ENCODE data around the gene TIFAB.

The TIFAB gene

GRCh38 chr5:135446206-135446605, 5.9 kb downstream of the TIFAB start:
- POLR2A ChIA-PET = no interaction called here
- CTCF ChIA-PET = interaction anchor here (1.0 to 7.5 kb wide), 7 partner anchors 8 to 120 kb away, joined by 3 to 75 read pairs (median 6); no protein-coding TSS in a partner anchor
- TF ChIP-seq CTCF (IDR thresholded peaks at IDR 0.05; ENCODE audit: control extremely low read depth, extremely low read depth, low read depth, missing control alignments) = no peak
- no peak for DNase-seq (ENCODE audit: extremely low spot score)

- TF ChIP-seq CTCF (IDR thresholded peaks at IDR 0.05; ENCODE audit: control extremely low read depth, extremely low read depth, low read depth, missing control alignments) = no peak
- POLR2A ChIA-PET = no interaction called here
These were observed 6.7 kb downstream of the TIFAB start for GRCh38 chr5:135445306-135445985.

GRCh38 chr5:135444881-135445280, 7.3 kb downstream of the TIFAB start:
- no peak for TF ChIP-seq CTCF (IDR thresholded peaks at IDR 0.05; ENCODE audit: control extremely low read depth, extremely low read depth, low read depth, missing control alignments)
- CTCF ChIA-PET = interaction anchor here (1.6 to 7.5 kb wide), 4 partner anchors 13 to 20 kb away, joined by 4 to 75 read pairs (median 23); no protein-coding TSS in a partner anchor
- no peak for DNase-seq (ENCODE audit: extremely low spot score)
- POLR2A ChIA-PET = no interaction called here

More at GRCh38 chr5:135445306-135445985, 6.7 kb downstream of the TIFAB start:
- no peak for DNase-seq (ENCODE audit: extremely low spot score)
- CTCF ChIA-PET = interaction anchor here (1.6 to 7.5 kb wide), 4 partner anchors 12 to 20 kb away, joined by 4 to 75 read pairs (median 24); no protein-coding TSS in a partner anchor

GRCh38 chr5:135444360-135444759, 7.8 kb downstream of the TIFAB start:
- DNase-seq (ENCODE audit: extremely low spot score) = no peak
- POLR2A ChIA-PET = no interaction called here
- no peak for TF ChIP-seq CTCF (IDR thresholded peaks at IDR 0.05; ENCODE audit: control extremely low read depth, extremely low read depth, low read depth, missing control alignments)
- CTCF ChIA-PET = interaction anchor here (1.6 to 7.5 kb wide), 3 partner anchors 13 to 21 kb away, joined by 4 to 75 read pairs (median 5); no protein-coding TSS in a partner anchor

GRCh38 chr5:135443161-135443960, 8.8 kb downstream of the TIFAB start:
- DNase-seq (ENCODE audit: extremely low spot score) = no peak
- TF ChIP-seq CTCF (IDR thresholded peaks at IDR 0.05; ENCODE audit: control extremely low read depth, extremely low read depth, low read depth, missing control alignments) = no peak
- POLR2A ChIA-PET = no interaction called here
- CTCF ChIA-PET = interaction anchor here (2.1 to 8.2 kb wide), 3 partner anchors 13 to 17 kb away, joined by 5 to 75 read pairs (median 70); no protein-coding TSS in a partner anchor

GRCh38 chr5:135442431-135443160, 9.6 kb downstream of the TIFAB start:
- DNase-seq (ENCODE audit: extremely low spot score) = no peak
- TF ChIP-seq CTCF (IDR thresholded peaks at IDR 0.05; ENCODE audit: control extremely low read depth, extremely low read depth, low read depth, missing control alignments) = no peak
- POLR2A ChIA-PET = no interaction called here
- CTCF ChIA-PET = interaction anchor here (2.1 to 9.2 kb wide), 3 partner anchors 14 to 17 kb away, joined by 5 to 85 read pairs (median 70); no protein-coding TSS in a partner anchor
